LNCaP clone FGC (cell line): ENCODE data around the gene RILPL2.
A peak's percentile ranks its signal among the peaks of the same experiment; 100 is the strongest.
"Not testable (repeated sequence)": the region's sequence is repeated elsewhere in the genome, so short reads cannot be mapped to it uniquely, and the experiment has no call there.

Experiments
- DNase-seq: peaks from one replicate; pipeline ENCODE4 v3.0.0-alpha.2; 2011; ENCODE audit warnings: low read depth
- H3K4me3 ChIP-seq: 2 replicates; pipeline ENCODE4 v1.5.1; 2011; ENCODE audit warnings: mild to moderate bottlenecking, low read depth, low read length, control low read depth
- TF ChIP-seq, protein P1 (sequence below): IDR thresholded peaks from 2 replicates; pipeline ENCODE4 v1.5.1; 2012; ENCODE audit warnings: mild to moderate bottlenecking; ENCODE audit not compliant: control insufficient read depth, insufficient read depth; ENCODE audit errors: extremely low read depth

The RILPL2 gene

GRCh38 chr12:123407934-123408333, 28.6 kb downstream of the RILPL2 start:
- H3K4me3 ChIP-seq, DNase-seq: not testable (repeated sequence)

DNA sequence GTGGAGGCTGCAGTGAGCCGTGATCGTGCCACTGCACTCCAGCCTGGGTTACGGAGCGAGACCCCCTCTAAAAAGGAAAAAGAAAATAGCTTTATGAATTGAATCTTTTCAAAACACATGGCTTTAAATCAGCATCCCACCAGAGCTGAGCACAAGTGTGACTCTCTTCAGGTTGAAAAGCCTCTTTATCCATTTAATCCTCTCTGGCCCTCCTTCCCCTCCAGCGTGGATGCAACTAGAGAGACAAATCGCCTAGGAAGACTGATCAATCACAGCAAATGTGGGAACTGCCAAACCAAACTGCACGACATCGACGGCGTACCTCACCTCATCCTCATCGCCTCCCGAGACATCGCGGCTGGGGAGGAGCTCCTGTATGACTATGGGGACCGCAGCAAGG, 29.2 kb downstream of the RILPL2 start:
- not testable (repeated sequence) for DNase-seq, H3K4me3 ChIP-seq

DNA sequence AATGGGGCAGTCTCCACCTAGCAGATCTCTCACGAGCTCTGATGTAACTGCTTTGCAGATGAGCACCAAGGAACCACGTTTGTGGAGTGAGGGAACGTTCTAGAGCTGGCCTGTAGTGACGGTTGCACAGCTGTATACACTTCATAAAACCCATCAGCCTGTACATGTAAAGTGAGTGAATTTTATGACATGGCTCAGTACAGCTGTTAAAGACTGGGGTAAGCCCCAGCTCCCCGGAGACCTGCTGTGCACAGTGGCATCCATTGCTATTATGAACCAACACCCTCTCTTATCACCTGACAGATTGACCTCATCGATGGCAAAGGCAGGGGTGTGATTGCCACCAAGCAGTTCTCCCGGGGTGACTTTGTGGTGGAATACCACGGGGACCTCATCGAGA, 31.9 kb downstream of the RILPL2 start:
- DNase-seq = no peak
- TF ChIP-seq, protein P1, sequence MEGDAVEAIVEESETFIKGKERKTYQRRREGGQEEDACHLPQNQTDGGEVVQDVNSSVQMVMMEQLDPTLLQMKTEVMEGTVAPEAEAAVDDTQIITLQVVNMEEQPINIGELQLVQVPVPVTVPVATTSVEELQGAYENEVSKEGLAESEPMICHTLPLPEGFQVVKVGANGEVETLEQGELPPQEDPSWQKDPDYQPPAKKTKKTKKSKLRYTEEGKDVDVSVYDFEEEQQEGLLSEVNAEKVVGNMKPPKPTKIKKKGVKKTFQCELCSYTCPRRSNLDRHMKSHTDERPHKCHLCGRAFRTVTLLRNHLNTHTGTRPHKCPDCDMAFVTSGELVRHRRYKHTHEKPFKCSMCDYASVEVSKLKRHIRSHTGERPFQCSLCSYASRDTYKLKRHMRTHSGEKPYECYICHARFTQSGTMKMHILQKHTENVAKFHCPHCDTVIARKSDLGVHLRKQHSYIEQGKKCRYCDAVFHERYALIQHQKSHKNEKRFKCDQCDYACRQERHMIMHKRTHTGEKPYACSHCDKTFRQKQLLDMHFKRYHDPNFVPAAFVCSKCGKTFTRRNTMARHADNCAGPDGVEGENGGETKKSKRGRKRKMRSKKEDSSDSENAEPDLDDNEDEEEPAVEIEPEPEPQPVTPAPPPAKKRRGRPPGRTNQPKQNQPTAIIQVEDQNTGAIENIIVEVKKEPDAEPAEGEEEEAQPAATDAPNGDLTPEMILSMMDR = no peak
- no peak overlapping the region for H3K4me3 ChIP-seq

DNA sequence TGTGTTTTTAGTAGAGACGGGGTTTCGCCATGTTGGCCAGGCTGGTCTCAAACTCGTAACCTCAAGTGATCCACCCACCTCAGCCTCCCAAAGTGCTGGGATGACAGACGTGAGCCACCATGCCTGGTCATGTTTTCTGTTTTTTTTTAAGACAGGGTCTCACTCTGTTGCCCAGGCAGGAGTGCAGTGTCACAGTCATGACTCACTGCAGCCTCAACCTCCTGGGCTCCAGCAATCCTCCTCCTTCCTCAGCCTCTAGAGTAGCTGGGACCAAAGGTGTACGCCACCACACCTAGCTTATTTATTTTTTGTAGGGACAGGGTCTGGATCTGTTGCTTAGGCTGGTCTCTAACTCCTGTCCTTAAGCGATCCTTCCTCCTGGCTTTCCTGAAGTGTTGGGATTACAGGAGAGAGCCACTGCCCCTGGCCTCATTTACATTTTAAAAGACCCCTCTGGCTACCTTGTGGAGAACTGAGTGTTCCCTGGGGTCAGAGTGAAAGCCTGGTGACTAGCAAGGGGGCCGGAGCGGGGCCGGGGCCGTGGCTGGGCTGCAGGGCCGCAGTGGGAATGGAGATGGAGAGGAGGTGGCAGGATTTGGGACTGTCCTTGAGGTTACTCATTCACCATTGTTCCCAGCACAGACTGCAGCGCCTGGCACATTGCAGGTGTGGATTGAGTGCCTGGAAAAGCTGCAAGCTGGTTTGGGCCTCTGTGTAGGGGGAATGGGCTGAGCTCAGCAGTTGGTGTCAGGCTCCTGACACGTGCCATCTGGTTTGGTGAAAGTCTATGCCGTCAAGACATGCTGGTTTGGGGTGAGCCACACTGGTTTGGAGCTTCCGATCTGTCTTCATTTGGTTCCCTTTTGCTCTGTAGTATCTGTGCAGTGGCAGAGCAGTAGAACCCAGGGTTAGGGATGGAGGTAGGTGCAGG, 34.5 kb downstream of the RILPL2 start:
- TF ChIP-seq, protein P1 = no peak
- no peak for DNase-seq
- no peak overlapping the region for H3K4me3 ChIP-seq

DNA sequence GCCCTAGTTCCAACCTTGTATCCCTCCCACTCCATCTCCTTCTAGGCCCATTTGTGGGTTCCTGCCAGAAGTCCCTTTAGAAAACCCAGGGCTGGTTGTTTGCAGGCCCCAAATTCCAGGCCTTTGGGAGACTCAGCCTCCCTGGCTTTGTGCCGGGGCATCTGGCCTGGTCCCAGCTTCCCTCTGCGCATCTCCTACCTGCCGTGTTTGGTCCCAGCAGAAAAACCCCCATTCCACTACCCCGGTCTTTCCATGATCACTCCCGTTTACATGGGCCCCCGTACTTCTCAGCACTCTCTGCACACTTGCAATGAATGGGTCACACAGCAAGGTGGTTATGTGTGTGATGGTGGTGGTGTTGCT, 37.2 kb downstream of the RILPL2 start:
- TF ChIP-seq, protein P1 = no peak
- H3K4me3 ChIP-seq = no peak overlapping the region
- no peak for DNase-seq

DNA sequence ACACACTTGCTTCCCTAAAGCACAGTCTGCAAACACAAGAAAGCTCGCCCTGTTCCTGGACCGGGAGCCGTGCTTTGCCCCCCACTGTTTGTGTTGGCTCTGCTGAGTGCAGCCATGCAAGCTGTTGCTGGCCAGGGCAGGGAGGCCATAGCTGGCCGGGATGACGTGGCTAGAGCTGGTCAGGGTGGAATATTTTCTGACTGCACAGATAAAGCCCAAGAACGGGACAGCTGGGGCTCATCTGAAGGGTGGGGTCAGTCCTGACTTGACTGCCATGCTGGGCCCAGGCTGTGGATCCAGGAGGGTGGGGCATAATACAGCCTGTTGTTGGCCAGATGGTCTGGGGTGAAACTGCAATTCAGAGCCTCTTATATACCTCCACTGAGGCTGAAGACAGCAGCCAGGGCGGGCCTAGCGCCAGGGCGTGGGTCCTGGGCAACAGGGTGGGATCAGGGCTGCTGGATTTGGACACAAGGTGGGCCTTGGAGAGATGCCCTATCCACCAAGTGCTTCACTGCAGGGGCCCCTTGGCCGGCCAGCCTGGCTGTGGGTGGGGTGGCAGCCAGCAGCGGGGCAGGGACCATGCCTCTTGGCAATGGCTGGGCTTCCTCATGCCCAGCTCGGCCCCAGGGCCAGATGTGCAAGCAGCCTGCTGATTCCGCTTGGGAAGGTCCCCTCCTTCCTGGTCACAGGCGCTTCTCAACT, 37.8 kb downstream of the RILPL2 start:
- DNase-seq = peak; percentile 74
- no peak overlapping the region for H3K4me3 ChIP-seq
- TF ChIP-seq, protein P1 = no peak

GRCh38 chr12:123398177-123398549, 38.3 kb downstream of the RILPL2 start:
- DNase-seq = no peak
- TF ChIP-seq, protein P1 = no peak
- no peak overlapping the region for H3K4me3 ChIP-seq

- no peak for DNase-seq
- H3K4me3 ChIP-seq = no peak overlapping the region
- TF ChIP-seq, protein P1 = no peak
Observed at GRCh38 chr12:123397400-123397799, 39.1 kb downstream of the RILPL2 start.
